ENCODE data around the gene GPR143. TPM values are rescaled to one million over a fixed set of nuclear protein-coding genes. Genes with fewer than 3 reads are reported as not detected.

GPR143 gene
- total RNA-seq, 1 donor from 2014 or later: 16.8 TPM

- Mint-ChIP-seq H3K4me3 (ENCODE audit: unreplicated experiment) (no peak overlapping the region), H3K36me3 (ENCODE audit: low read depth, unreplicated experiment) (peaks cover 6% of the 10 kb centered on the region), H3K9me3 (ENCODE audit: unreplicated experiment) (no peaks in the 10 kb centered on the region), H3K4me1 (ENCODE audit: unreplicated experiment) (peaks cover 3% of the 10 kb centered on the region), H3K27ac (ENCODE audit: unreplicated experiment) (no peak overlapping the region), H3K27me3 (ENCODE audit: unreplicated experiment) (no peaks in the 10 kb centered on the region)
- DNase-seq (ENCODE audit: low spot score): no peak
- no peak for TF ChIP-seq CTCF (IDR thresholded peaks at IDR 0.05; ENCODE audit: unreplicated experiment)
Observed at GRCh38 chrX:9676306-9676705, 89.3 kb downstream of the GPR143 start.

Other genes starting within 250 kb of the GPR143 start
- 22.3 TPM for gene SHROOM2, start 20.6 kb upstream of the GPR143 start, total RNA-seq (ENCODE audit: unreplicated experiment)
- gene CLDN34, start 201.5 kb upstream of the GPR143 start, total RNA-seq (ENCODE audit: unreplicated experiment): 0.64 TPM